Mesenchymal stem cell (in vitro differentiated cells and primary cell): ENCODE measurements around the gene NTSR1.

Experiments used
- DNase-seq: peaks from one replicate; pipeline ENCODE4 v3.0.0-alpha.2; 2013
- H2AFZ ChIP-seq: one replicate; pipeline ENCODE4 v1.6.1; 2013; ENCODE audit warnings: low read depth, mild to moderate bottlenecking, control low read depth, inconsistent platforms, low read length, moderate library complexity
- H2AK5ac ChIP-seq: 2 replicates; pipeline ENCODE4 v1.6.1; 2013; ENCODE audit warnings: low read length, moderate library complexity, mild to moderate bottlenecking, inconsistent platforms; ENCODE audit not compliant: severe bottlenecking
- H2BK120ac ChIP-seq: one replicate; pipeline ENCODE4 v1.6.1; 2013; ENCODE audit warnings: low read depth, mild to moderate bottlenecking, inconsistent platforms, low read length, moderate library complexity
- H2BK12ac ChIP-seq, 2 experiments: one replicate each; pipeline ENCODE4 v1.6.1; 2013; ENCODE audit warnings: inconsistent platforms in 2 of 2, low read length in 2 of 2, mild to moderate bottlenecking in 2 of 2, moderate library complexity in 2 of 2, control low read depth in 1 of 2
- H2BK15ac ChIP-seq: one replicate; pipeline ENCODE4 v1.6.1; 2013; ENCODE audit warnings: mild to moderate bottlenecking, low read depth, inconsistent platforms; ENCODE audit not compliant: poor library complexity, severe bottlenecking
- H2BK5ac ChIP-seq: 2 replicates; pipeline ENCODE4 v1.6.1; 2013; ENCODE audit warnings: low read depth, mild to moderate bottlenecking, low read length, control low read depth, inconsistent platforms; ENCODE audit not compliant: poor library complexity, severe bottlenecking
- H3K14ac ChIP-seq, 2 experiments: one replicate each; pipeline ENCODE4 v1.6.1; 2013; ENCODE audit warnings: inconsistent platforms in 2 of 2, low read length in 2 of 2, control low read depth in 1 of 2, mild to moderate bottlenecking in 1 of 2, moderate library complexity in 1 of 2
- H3K18ac ChIP-seq, 2 experiments: one replicate each; pipeline ENCODE4 v1.6.1; 2013; ENCODE audit warnings: inconsistent platforms in 2 of 2, low read length in 2 of 2, control low read depth in 1 of 2, low read depth in 1 of 2, mild to moderate bottlenecking in 1 of 2
- H3K23ac ChIP-seq, 2 experiments: one replicate each; pipeline ENCODE4 v1.6.1; 2013; ENCODE audit warnings: inconsistent platforms in 2 of 2, low read length in 2 of 2, mild to moderate bottlenecking in 2 of 2, moderate library complexity in 2 of 2, control low read depth in 1 of 2
- H3K27ac ChIP-seq: 2 replicates; pipeline ENCODE4 v1.5.1; 2013; ENCODE audit warnings: mild to moderate bottlenecking, moderate library complexity, low read length, control low read depth, inconsistent platforms; ENCODE audit not compliant: poor library complexity, severe bottlenecking
- H3K27me3 ChIP-seq, 2 experiments: 2 replicates each; pipeline versions ENCODE4 v1.6.1 to v1.7.0; 2013; ENCODE audit warnings: low read length in 2 of 2, mild to moderate bottlenecking in 2 of 2, moderate library complexity in 2 of 2, control low read depth in 1 of 2, inconsistent platforms in 1 of 2; ENCODE audit not compliant: control insufficient read depth in 1 of 2, insufficient read depth in 1 of 2
- H3K36me3 ChIP-seq, 2 experiments: 2 replicates each; pipeline versions ENCODE4 v1.6.1 to v1.7.0; 2013; ENCODE audit warnings: low read length in 2 of 2, control low read depth in 1 of 2, inconsistent platforms in 1 of 2, low read depth in 1 of 2, mild to moderate bottlenecking in 1 of 2; ENCODE audit not compliant: insufficient read depth in 2 of 2, control insufficient read depth in 1 of 2
- H3K4ac ChIP-seq, 2 experiments: one replicate each; pipeline ENCODE4 v1.6.1; 2013; ENCODE audit warnings: inconsistent platforms in 2 of 2, low read length in 2 of 2, mild to moderate bottlenecking in 2 of 2, moderate library complexity in 2 of 2, control low read depth in 1 of 2, low read depth in 1 of 2
- H3K4me1 ChIP-seq: 2 replicates; pipeline ENCODE4 v1.6.1; 2013; ENCODE audit warnings: low read depth, low read length, control low read depth; ENCODE audit not compliant: control insufficient read depth, insufficient read depth
- H3K4me2 ChIP-seq: 2 replicates; pipeline ENCODE4 v1.6.1; 2013; ENCODE audit warnings: low read length, mild to moderate bottlenecking, inconsistent platforms; ENCODE audit not compliant: poor library complexity, severe bottlenecking
- H3K4me3 ChIP-seq, 2 experiments: 2 replicates each; pipeline versions ENCODE4 v1.5.1 to v1.7.0; 2013; ENCODE audit warnings: low read length in 2 of 2, mild to moderate bottlenecking in 2 of 2, control low read depth in 1 of 2, low read depth in 1 of 2; ENCODE audit not compliant: insufficient read depth in 1 of 2
- H3K79me1 ChIP-seq: replicated peaks from 2 replicates; pipeline ENCODE4 v1.6.1; 2013; ENCODE audit warnings: mild to moderate bottlenecking, control low read depth, low read length, inconsistent platforms; ENCODE audit not compliant: poor library complexity, severe bottlenecking
- H3K9ac ChIP-seq: 2 replicates; pipeline ENCODE4 v1.7.0; 2013; ENCODE audit warnings: mild to moderate bottlenecking, low read length, moderate library complexity
- H3K9me3 ChIP-seq: 2 replicates; pipeline ENCODE4 v1.7.0; 2013; ENCODE audit warnings: mild to moderate bottlenecking, low read length; ENCODE audit not compliant: control insufficient read depth
- H4K8ac ChIP-seq: one replicate; pipeline ENCODE4 v1.6.1; 2013; ENCODE audit warnings: inconsistent platforms, mild to moderate bottlenecking, low read length, moderate library complexity
- H4K91ac ChIP-seq: one replicate; pipeline ENCODE4 v1.6.1; 2013; ENCODE audit warnings: mild to moderate bottlenecking, low read length, inconsistent platforms
- WGBS: methylation state at CpG from one replicate; pipeline ENCODE4 v1.1.7; 2013; ENCODE audit warnings: mixed read lengths; 5-methylcytosine and 5-hydroxymethylcytosine counted together

Gene NTSR1

DNA sequence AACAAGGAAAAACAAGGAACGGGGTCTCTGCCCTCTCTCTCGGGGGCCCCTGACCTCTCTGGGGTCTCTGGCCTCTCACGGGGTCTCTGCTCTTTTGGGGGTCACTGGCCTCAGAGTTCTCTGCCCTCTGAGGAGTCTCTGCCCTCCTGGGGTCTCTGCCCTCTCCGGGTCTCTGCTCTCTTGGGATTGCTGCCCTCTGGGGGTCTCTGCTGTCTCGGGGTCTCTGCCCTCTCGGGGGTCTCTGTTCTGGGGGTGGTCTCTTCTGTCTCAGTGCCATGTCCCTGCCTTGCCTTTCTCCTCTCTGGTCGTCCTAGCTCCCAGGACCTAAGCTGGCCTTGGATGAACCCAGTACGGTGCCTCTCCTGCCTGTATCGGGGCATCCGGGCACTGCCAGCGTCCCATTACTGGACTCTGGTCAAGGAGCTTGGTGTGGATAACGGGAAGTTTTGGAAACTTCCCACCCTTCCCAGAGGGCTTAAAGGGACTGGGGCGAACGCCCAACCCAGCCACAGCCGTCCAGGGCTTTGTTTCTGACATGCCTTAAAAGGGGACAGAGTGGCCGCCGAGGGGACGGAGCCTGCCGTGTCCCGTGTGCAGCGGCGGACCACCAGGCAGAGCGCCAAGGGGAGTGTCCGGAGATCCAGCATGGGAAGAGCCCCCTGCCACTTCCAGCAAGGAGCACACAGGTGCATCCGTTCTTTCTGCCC, 62.9 kb downstream of the NTSR1 start:
- no peaks in the 10 kb centered on the region for H3K36me3 ChIP-seq
- no peak overlapping the region for H3K4me2 ChIP-seq
- H2AK5ac ChIP-seq: no peak overlapping the region
- 88% methylated on average over 25 of the region's 25 CpGs for WGBS
- no peaks in the 10 kb centered on the region for H3K9me3 ChIP-seq
- H3K23ac ChIP-seq: no peak overlapping the region
- no peak overlapping the region for H2BK5ac ChIP-seq
- H3K9ac ChIP-seq: no peak overlapping the region
- H4K91ac ChIP-seq: no peak overlapping the region
- no peak overlapping the region for H3K4me3 ChIP-seq
- H2BK15ac ChIP-seq: no peak overlapping the region
- no peak overlapping the region for H3K14ac ChIP-seq
- no peak overlapping the region for H2BK120ac ChIP-seq
- DNase-seq: no peak
- no peak overlapping the region for H4K8ac ChIP-seq
- no peak overlapping the region for H2BK12ac ChIP-seq
- H3K27ac ChIP-seq: no peak overlapping the region
- H2AFZ ChIP-seq: no peak overlapping the region
- peaks cover 44 to 68% of the 10 kb centered on the region in 2 experiments for H3K27me3 ChIP-seq
- H3K4me1 ChIP-seq: peaks cover 12% of the 10 kb centered on the region
- H3K79me1 ChIP-seq: no peaks in the 10 kb centered on the region
- H3K18ac ChIP-seq: no peak overlapping the region
- H3K4ac ChIP-seq: no peak overlapping the region

DNA sequence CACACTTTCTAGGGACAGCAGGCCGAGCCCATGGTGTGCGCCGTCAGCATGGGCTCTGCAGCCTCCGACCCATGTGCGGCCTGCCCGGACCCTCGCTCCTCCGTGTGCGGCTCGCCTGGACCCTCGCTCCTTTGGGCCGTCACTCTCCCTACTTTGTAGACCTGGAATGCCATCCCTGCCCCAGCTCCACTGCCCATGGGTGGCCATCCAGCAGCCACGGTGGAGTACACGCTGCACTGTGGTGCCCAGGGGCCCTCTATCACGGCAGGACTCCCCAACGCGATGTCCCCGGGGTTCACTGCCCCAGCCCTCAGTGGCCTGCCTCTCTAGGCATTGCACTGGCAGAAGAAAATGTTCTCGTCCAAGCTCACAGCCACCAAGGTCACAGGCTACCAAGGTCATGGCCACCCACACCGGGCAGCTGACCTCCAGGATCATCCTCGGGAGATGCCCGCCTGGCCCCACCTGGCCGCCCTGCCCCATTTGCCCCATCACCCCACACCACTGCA, 63.5 kb downstream of the NTSR1 start:
- no peak overlapping the region for H2AFZ ChIP-seq
- no peak overlapping the region for H3K4me2 ChIP-seq
- H2BK15ac ChIP-seq: no peak overlapping the region
- H3K4me3 ChIP-seq: no peak overlapping the region
- H4K91ac ChIP-seq: no peak overlapping the region
- no peak overlapping the region for H2AK5ac ChIP-seq
- DNase-seq: no peak
- no peak overlapping the region for H3K18ac ChIP-seq
- H3K23ac ChIP-seq: no peak overlapping the region
- H2BK120ac ChIP-seq: no peak overlapping the region
- H3K9ac ChIP-seq: no peak overlapping the region
- H3K4ac ChIP-seq: no peak overlapping the region
- no peak overlapping the region for H2BK12ac ChIP-seq
- H3K79me1 ChIP-seq: no peaks in the 10 kb centered on the region
- no peak overlapping the region for H3K27ac ChIP-seq
- no peak overlapping the region for H3K14ac ChIP-seq
- H4K8ac ChIP-seq: no peak overlapping the region
- H3K9me3 ChIP-seq: no peaks in the 10 kb centered on the region
- no peak overlapping the region for H2BK5ac ChIP-seq
- H3K36me3 ChIP-seq: no peaks in the 10 kb centered on the region
- H3K27me3 ChIP-seq: peaks cover 39 to 62% of the 10 kb centered on the region in 2 experiments
- WGBS: 90% methylated on average over 23 of the region's 23 CpGs
- peaks cover 10% of the 10 kb centered on the region for H3K4me1 ChIP-seq

DNA sequence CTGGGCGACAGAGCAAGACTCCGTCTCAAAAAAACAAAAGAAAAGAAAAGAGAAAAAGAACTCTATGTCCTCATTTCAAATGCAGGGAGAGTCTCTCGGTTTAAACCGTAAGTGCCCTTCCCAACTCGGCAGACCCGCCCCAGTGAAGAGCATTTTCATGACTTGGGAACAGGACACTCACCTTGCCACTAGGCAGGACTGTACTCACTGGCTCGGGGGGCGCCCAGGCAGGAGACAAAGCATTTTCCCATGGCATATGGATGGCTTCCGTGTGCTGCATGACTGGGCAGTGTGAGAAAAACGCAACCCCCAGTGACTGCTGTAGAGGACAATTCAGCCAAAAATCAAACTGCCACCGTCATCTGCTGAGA, 64.0 kb downstream of the NTSR1 start:
- Histone ChIP-seq H3K9ac (no peak overlapping the region), H3K79me1 (no peaks in the 10 kb centered on the region)

DNA sequence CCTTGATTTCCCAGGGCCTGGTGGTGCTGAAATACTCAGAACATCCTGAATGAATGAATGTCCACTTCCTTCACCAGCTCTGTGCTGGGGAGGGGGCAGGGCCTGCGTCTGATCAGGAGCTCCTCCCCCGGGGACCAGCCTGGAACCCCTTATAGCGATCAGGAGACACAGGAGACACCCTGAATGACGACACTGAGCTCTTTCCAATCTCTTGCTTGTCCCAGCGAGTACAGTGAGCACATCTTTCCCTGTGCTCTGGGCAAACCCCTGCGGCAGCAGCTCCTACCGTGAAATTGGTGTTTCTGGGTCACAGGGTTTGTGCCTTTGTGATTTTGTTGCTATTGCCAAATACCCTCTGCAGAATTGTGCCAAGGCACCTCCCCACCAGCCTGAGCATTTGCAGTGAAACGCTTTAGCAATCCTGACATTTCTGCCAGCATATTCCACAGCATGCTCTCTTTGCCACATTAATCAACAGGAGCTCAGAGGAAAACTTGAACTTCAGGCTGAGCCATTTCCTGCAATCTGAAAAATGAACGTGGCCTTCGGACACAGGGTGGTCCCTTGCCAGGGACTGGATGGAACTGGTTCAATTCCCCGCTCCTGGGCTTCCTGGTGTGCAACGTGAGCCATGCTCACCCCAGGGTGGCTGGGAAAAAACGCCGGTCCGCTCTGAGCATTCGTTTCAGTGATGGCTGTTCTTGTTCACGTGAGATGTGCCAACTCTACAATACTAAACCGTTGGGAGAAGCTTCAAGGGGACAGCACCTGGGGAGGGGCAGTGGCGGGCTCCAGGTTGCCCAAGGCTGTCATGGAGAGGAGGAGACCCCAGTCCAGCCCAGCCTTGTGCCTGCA, 64.6 kb downstream of the NTSR1 start:
- Histone ChIP-seq H2BK15ac (no peak overlapping the region), H3K27me3 (peaks cover 39 to 54% of the 10 kb centered on the region in 2 experiments), H3K14ac (no peak overlapping the region), H4K91ac (no peak overlapping the region), H3K4ac (no peak overlapping the region), H4K8ac (no peak overlapping the region), H3K27ac (no peak overlapping the region), H3K36me3 (no peaks in the 10 kb centered on the region), H3K18ac (no peak overlapping the region), H3K4me1 (peaks cover 9% of the 10 kb centered on the region), H2AFZ (no peak overlapping the region), H2AK5ac (no peak overlapping the region), H2BK12ac (no peak overlapping the region), H3K4me2 (no peak overlapping the region), H3K79me1 (no peaks in the 10 kb centered on the region), H3K23ac (no peak overlapping the region), H2BK5ac (no peak overlapping the region), H3K9ac (no peak overlapping the region), H2BK120ac (no peak overlapping the region), H3K4me3 (no peak overlapping the region), H3K9me3 (no peaks in the 10 kb centered on the region)
- DNase-seq: no peak
- WGBS: 72% methylated on average over 19 of the region's 19 CpGs

More for the DNA sequence above, 64.0 kb downstream of the NTSR1 start:
- H3K4me3 ChIP-seq: no peak overlapping the region
- H2BK15ac ChIP-seq: no peak overlapping the region
- no peak overlapping the region for H2AK5ac ChIP-seq
- no peak for DNase-seq
- no peak overlapping the region for H4K91ac ChIP-seq
- WGBS: 82% methylated on average over 11 of the region's 11 CpGs
- H4K8ac ChIP-seq: no peak overlapping the region
- no peak overlapping the region for H3K14ac ChIP-seq
- H3K4ac ChIP-seq: no peak overlapping the region
- no peak overlapping the region for H3K23ac ChIP-seq
- no peak overlapping the region for H3K18ac ChIP-seq
- no peak overlapping the region for H2AFZ ChIP-seq
- H3K9me3 ChIP-seq: no peaks in the 10 kb centered on the region
- peaks cover 39 to 60% of the 10 kb centered on the region in 2 experiments for H3K27me3 ChIP-seq
- no peak overlapping the region for H2BK12ac ChIP-seq
- H3K4me2 ChIP-seq: no peak overlapping the region
- no peak overlapping the region for H2BK120ac ChIP-seq
- no peak overlapping the region for H2BK5ac ChIP-seq
- no peaks in the 10 kb centered on the region for H3K36me3 ChIP-seq
- H3K4me1 ChIP-seq: peaks cover 10% of the 10 kb centered on the region
- H3K27ac ChIP-seq: no peak overlapping the region
